H54 (cell line): ENCODE data around the gene ADGRA1.

Source experiments
- DNase-seq: peaks from one replicate; pipeline ENCODE4 v3.0.0; 2011; ENCODE audit warnings: low spot score, mixed read lengths; ENCODE audit not compliant: insufficient read length
- FAIRE-seq: peaks from 3 replicates; lab custom pipeline; 2011; peaks lifted over from hg19 to GRCh38; lab: Jason Lieb, UNC
- POLR2A ChIP-seq: IDR thresholded peaks from 2 replicates; pipeline ENCODE4 v1.6.1; 2011; ENCODE audit warnings: low read depth, mild to moderate bottlenecking, low read length

The ADGRA1 gene

GRCh38 chr10:133179128-133179520 lies 91.4 kb downstream of the ADGRA1 start:
- FAIRE-seq (no peak), DNase-seq (no peak)

GRCh38 chr10:133179651-133180050 lies 91.9 kb downstream of the ADGRA1 start:
- FAIRE-seq: no peak
- TF ChIP-seq POLR2A: no peak
- DNase-seq: no peak

More at GRCh38 chr10:133179128-133179520, 91.4 kb downstream of the ADGRA1 start:
- no peak for TF ChIP-seq POLR2A

- no peak for TF ChIP-seq POLR2A
- DNase-seq (no peak), FAIRE-seq (no peak)
Measured at GRCh38 chr10:133180192-133180964, 92.7 kb downstream of the ADGRA1 start.

- DNase-seq (no peak), FAIRE-seq (no peak)
- no peak for TF ChIP-seq POLR2A
Measured at GRCh38 chr10:133180965-133181639, 93.4 kb downstream of the ADGRA1 start.
